Muscle of leg (tissue), 16 donors: Measurements from ENCODE around the gene SSBP3. TPM values are rescaled to one million over a fixed set of nuclear protein-coding genes. Genes with fewer than 3 reads are reported as not detected.
"Not testable (repeated sequence)": the region's sequence is repeated elsewhere in the genome, so short reads cannot be mapped to it uniquely, and the experiment has no call there.

ENCODE experiments used
- DNase-seq: peaks from one replicate; pipeline ENCODE4 v3.0.0; 2013
- H3K27ac ChIP-seq: one replicate; pipeline ENCODE4 v1.5.1; 2013; ENCODE audit warnings: mild to moderate bottlenecking, low read length, control low read depth
- H3K27me3 ChIP-seq: one replicate; pipeline ENCODE4 v1.6.1; 2013; ENCODE audit warnings: low read length; ENCODE audit not compliant: control insufficient read depth, insufficient read depth
- H3K36me3 ChIP-seq: one replicate; pipeline ENCODE4 v1.6.1; 2013; ENCODE audit warnings: low read length; ENCODE audit not compliant: control insufficient read depth, insufficient read depth
- H3K4me1 ChIP-seq: one replicate; pipeline ENCODE4 v1.6.1; 2013; ENCODE audit warnings: low read length; ENCODE audit not compliant: control insufficient read depth, insufficient read depth
- H3K4me3 ChIP-seq: one replicate; pipeline ENCODE4 v1.5.1; 2013; ENCODE audit warnings: low read length, control low read depth
- H3K9me3 ChIP-seq: replicated peaks from 2 replicates; pipeline ENCODE4 v1.6.1; 2013; ENCODE audit warnings: low read depth, low read length; ENCODE audit not compliant: control insufficient read depth
- WGBS: methylation state at CpG from one replicate; pipeline ENCODE4 v1.1.5; 2013; ENCODE audit warnings: missing lambda C conversion rate; ENCODE audit not compliant: insufficient coverage; 5-methylcytosine and 5-hydroxymethylcytosine counted together
- long read RNA-seq, 11 donors: transcript quantifications; one replicate each; lab custom pipeline, GENCODE V29; 2026
- polyA plus RNA-seq, 8 donors: library from polyadenylated mRNA; unstranded; fragments of 120-200 nt; gene quantifications; one replicate each; pipeline versions ENCODE4 v1.2.1 to v1.2.3, GENCODE V29; 2013; ENCODE audit warnings: inconsistent platforms in 1 of 8, low replicate concordance in 1 of 8; ENCODE audit not compliant: insufficient read length in 8 of 8, insufficient read depth in 1 of 8
- total RNA-seq: library from RNA; stranded (reverse); fragments of 120-200 nt; gene quantifications from one replicate; pipeline ENCODE4 v1.2.4, GENCODE V29; 2013

SSBP3 gene
- 14.9 TPM for total RNA-seq
- 10 to 100 TPM; 47.0 to 63.8 (median 54.4) TPM for polyA plus RNA-seq
- long read RNA-seq, donor 1, partial matches to known transcripts: 0 of 3 reads
- long read RNA-seq, donor 1, other reads (novel, unspliced or antisense): 0 of 3 reads
- long read RNA-seq, donor 2, partial matches to known transcripts: 0 of 2 reads
- long read RNA-seq, donor 2, other reads (novel, unspliced or antisense): 0 of 2 reads
- long read RNA-seq, donor 3, transcript SSBP3-203 (17 exons, 1,578 nt): major isoform, 14 of 16 reads
- long read RNA-seq, donor 3, partial matches to known transcripts: 0 of 16 reads
- long read RNA-seq, donor 3, other reads (novel, unspliced or antisense): 0 of 16 reads
- long read RNA-seq, donor 4, partial matches to known transcripts: 0 of 4 reads
- long read RNA-seq, donor 4, other reads (novel, unspliced or antisense): 0 of 4 reads
- long read RNA-seq, donor 5, transcript SSBP3-203 (17 exons, 1,578 nt): major isoform, 10 of 13 reads
- long read RNA-seq, donor 5, partial matches to known transcripts: 0 of 13 reads
- long read RNA-seq, donor 5, other reads (novel, unspliced or antisense): 0 of 13 reads
- long read RNA-seq, donor 6, transcript SSBP3-203 (17 exons, 1,578 nt): major isoform, 9 of 10 reads
- long read RNA-seq, donor 6, partial matches to known transcripts: 0 of 10 reads
- long read RNA-seq, donor 6, other reads (novel, unspliced or antisense): 0 of 10 reads
- long read RNA-seq, donor 7, partial matches to known transcripts: 0 of 4 reads
- long read RNA-seq, donor 7, other reads (novel, unspliced or antisense): 0 of 4 reads
- long read RNA-seq, donor 8, partial matches to known transcripts: 0 of 1 reads
- long read RNA-seq, donor 8, other reads (novel, unspliced or antisense): 0 of 1 reads
- long read RNA-seq, donor 9, transcript SSBP3-203 (17 exons, 1,578 nt): major isoform, 7 of 9 reads
- long read RNA-seq, donor 9, partial matches to known transcripts: 0 of 9 reads
- long read RNA-seq, donor 9, other reads (novel, unspliced or antisense): 0 of 9 reads
- long read RNA-seq, donor 10, partial matches to known transcripts: 0 of 5 reads
- long read RNA-seq, donor 10, other reads (novel, unspliced or antisense): 0 of 5 reads
- long read RNA-seq, donor 11, partial matches to known transcripts: 0 of 5 reads
- long read RNA-seq, donor 11, other reads (novel, unspliced or antisense): 0 of 5 reads

DNA sequence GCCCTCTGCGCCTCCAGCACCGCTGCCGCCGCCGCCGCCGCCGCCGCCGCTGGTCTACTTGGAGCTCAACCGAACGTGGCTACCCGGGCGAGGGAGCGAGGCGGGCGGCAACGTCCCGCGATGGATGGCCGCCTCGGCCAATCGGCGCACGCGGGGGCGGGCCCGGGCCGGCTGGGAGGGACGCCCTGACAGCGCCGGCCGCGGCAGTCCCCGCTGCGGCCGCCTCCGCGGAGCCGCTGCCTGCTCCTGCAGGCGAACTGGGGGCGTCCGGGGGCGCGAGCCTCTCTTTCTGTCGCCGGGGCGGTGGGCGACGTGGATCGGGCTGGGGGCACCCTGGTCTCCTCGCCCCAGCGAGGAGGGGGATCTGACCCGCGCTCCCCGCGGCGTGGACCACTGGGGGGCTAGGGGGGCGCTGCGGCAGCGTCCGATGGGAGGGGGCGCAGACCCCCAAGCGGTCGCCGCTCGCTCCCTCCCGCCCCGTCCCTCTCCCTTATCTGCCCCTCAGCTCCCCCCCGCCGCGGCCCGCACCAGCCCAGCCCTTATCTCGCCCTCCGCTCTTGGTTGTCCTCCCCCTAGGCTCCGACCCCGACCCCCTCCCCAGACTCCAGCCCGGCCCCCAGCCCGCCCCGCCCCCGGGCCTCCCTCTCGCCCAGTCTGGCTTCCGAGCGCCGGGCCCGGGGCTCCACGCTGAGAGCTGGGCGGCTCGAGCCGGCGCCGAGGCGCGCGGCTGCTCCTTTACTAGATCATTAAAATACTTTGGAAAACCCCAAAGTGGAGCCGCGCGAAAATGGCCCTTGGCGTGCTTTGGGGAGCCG is at the start of gene SSBP3:
Gene SSBP3, minus strand, starts transcription at position 56 of the 815 bp plus-strand sequence.
- peak; percentile 98 for DNase-seq
- peaks cover 26% of the 10 kb centered on the region for H3K36me3 ChIP-seq
- no peaks in the 10 kb centered on the region for H3K9me3 ChIP-seq
- peak within 1 kb of the TSS; percentile 98 for H3K27ac ChIP-seq
- H3K27me3 ChIP-seq: no peaks in the 10 kb centered on the region
- peak within 1 kb of the TSS; percentile 75 for H3K4me3 ChIP-seq
- WGBS: under 1% methylated on average over 67 of the region's 100 CpGs
- peaks cover 51% of the 10 kb centered on the region for H3K4me1 ChIP-seq

DNA sequence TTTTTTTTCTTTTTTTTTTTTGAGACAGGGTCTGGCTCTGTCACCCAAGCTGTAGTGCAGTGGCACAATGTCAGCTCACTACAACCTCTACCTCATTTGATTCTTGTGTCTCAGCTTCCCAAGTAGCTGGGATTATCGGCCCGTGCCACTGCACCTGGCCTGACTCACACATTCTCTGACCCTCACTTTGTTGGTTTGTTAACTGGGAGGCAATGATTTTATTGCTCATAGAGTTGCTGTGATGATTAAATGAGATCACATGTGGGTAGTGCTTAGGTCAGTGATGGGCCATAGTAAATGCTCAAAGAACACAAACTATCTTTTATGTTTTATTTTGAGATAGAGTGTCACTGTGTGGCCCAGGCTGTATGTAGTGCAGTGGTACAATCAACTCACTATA is 47.3 kb upstream of the SSBP3 start:
- WGBS: no CpG with 5 or more reads among the region's 2 CpGs
- H3K27me3 ChIP-seq: no peaks in the 10 kb centered on the region
- H3K27ac ChIP-seq: no peak overlapping the region
- DNase-seq: no peak
- no peaks in the 10 kb centered on the region for H3K36me3 ChIP-seq
- no peak overlapping the region for H3K4me3 ChIP-seq
- H3K4me1 ChIP-seq: no peaks in the 10 kb centered on the region
- no peaks in the 10 kb centered on the region for H3K9me3 ChIP-seq

DNA sequence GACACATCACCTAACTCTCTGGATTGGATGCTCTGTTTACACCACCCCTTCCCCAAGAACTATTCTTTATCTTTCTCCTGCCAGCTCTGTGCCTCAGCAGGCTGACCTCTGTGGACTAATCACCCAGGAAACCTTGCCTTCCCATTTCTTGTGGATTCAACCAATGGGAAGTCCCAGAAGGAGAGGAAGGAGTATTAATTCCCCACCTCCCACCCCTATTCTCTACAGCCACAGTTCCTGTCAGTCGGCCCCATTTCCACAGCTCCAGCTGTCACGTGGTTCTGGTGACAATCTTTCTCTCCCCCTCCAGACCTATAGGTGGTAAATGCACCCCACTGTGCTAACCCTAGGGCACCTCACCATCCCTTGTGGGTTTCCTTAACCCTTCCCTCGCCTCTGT is 46.8 kb upstream of the SSBP3 start:
- no peak for DNase-seq
- Histone ChIP-seq H3K27me3 (no peaks in the 10 kb centered on the region), H3K4me1 (no peaks in the 10 kb centered on the region), H3K27ac (no peak overlapping the region), H3K4me3 (no peak overlapping the region), H3K9me3 (no peaks in the 10 kb centered on the region), H3K36me3 (no peaks in the 10 kb centered on the region)
- 55% methylated on average over 3 of the region's 3 CpGs for WGBS

DNA sequence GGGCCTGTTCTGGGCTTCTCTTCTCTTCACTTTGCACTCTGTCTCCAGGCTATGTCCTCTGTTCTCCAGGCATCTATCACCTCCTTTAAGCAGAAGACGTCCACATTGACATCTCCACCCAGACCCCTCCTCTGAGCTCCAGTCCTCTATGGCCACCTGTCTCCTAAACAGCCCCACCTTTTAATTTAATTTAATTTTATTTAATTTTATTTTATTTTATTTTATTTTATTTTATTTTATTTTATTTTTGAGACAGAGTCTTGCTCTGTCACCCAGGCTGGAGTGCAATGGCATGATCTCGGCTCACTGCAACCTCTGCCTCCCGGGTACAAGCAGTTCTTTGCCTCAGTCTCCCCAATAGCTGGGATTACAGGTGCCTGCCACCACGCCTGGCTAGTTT is 43.2 kb upstream of the SSBP3 start:
- H3K4me3 ChIP-seq, H3K27ac ChIP-seq, H3K9me3 ChIP-seq, H3K36me3 ChIP-seq, H3K27me3 ChIP-seq, DNase-seq, H3K4me1 ChIP-seq: not testable (repeated sequence)
- WGBS: 92% methylated on average over 2 of the region's 4 CpGs

DNA sequence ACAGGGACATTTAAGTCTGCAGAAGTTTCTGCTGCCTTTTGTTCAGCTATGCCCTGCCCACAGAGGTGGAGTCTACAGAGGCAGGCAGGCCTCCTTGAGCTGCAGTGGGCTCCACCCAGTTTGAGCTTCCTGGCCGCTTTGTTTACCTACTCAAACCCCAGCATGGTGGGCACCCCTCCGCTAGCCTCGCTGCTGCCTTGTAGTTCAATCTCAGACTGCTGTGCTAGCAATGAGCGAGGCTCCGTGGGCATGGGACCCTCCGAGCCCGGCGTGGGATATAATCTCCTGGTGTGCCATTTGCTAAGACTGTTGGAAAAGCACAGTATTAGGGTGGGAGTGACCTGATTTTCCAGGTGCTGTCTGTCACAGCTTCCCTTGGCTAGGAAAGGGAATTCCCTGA is 42.6 kb upstream of the SSBP3 start:
- H3K4me3 ChIP-seq, H3K27me3 ChIP-seq, H3K27ac ChIP-seq, H3K4me1 ChIP-seq, H3K9me3 ChIP-seq, H3K36me3 ChIP-seq, DNase-seq: not testable (repeated sequence)
- 89% methylated on average over 8 of the region's 8 CpGs for WGBS

DNA sequence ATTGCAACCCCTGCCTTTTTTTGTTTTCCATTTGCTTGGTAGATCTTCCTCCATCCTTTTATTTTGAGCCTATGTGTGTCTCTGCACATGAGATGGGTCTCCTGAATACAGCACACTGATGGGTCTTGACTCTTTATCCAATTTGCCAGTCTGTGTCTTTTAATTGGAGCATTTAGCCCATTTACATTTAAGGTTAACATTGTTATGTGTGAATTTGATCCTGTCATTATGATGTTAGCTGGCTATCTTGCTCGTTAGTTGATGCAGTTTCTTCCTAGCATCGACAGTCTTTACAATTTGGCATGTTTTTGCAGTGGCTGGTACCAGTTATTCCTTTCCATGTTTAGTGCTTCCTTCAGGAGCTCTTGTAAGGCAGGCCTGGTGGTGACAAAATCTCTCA is 40.9 kb upstream of the SSBP3 start:
- no CpG with 5 or more reads among the region's 2 CpGs for WGBS
- not testable (repeated sequence) for H3K36me3 ChIP-seq, H3K9me3 ChIP-seq

DNA sequence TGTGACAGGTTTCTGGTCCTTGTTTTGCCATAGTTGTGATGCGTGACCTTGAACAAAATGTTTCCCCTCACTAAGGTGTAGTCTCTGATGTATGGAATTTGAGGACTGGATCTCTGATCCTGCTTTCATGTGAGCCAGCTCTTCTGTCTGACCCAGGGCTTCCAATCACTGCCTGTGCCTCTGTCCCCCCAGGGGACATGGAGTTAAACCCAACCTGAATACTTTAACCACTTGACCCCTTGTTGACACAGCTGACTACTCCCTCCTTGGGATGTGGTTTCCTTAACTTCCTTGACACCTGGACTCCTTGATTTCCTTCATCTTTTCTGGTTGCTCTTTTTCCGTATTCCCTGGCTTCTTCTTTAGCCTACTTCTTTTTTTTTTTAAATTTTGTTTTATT is 36.0 kb upstream of the SSBP3 start:
- Histone ChIP-seq H3K4me1 (no peaks in the 10 kb centered on the region), H3K27me3 (no peaks in the 10 kb centered on the region), H3K9me3 (no peaks in the 10 kb centered on the region), H3K27ac (no peak overlapping the region), H3K4me3 (no peak overlapping the region), H3K36me3 (no peaks in the 10 kb centered on the region)
- WGBS: no CpG with 5 or more reads among the region's 2 CpGs
- no peak for DNase-seq

More for the DNA sequence above, 40.9 kb upstream of the SSBP3 start:
- H3K27me3 ChIP-seq, H3K4me3 ChIP-seq, H3K4me1 ChIP-seq, H3K27ac ChIP-seq, DNase-seq: not testable (repeated sequence)

DNA sequence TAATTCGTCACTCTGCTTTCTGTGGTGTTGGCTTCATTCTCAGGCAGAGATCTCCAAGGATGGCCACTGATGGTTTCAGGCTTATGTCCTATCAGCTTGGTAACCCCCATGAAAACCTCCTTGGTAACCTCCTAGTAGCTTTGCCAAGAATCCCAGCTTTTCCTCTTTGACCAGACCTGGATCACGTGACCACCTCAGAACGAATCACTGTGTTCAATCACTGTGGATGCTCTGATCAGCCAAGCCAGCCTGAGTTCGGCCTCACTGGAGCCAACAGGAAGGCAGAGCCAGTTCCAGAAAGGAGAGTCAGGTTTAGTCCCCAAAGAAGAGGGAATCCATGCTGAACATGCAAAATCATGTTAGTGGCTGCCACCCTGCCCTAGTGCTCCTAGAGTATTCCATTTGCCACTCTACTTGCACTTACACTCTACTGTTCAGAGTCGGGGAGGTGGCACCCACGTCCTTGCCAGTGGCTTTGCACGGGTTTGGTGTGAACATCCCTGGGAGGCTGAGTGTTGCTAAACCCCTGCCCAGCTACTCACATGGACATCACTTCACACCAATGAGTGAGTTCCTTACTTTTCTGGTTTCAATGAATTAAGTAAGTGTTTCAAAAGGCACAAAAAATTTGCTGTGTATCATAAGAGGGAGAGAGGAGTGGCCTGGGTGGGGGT is 33.5 kb upstream of the SSBP3 start:
- Histone ChIP-seq H3K4me1 (no peaks in the 10 kb centered on the region), H3K36me3 (no peaks in the 10 kb centered on the region), H3K4me3 (no peak overlapping the region), H3K27ac (no peak overlapping the region), H3K27me3 (no peaks in the 10 kb centered on the region), H3K9me3 (no peaks in the 10 kb centered on the region)
- no peak for DNase-seq
- 64% methylated on average over 3 of the region's 7 CpGs for WGBS

DNA sequence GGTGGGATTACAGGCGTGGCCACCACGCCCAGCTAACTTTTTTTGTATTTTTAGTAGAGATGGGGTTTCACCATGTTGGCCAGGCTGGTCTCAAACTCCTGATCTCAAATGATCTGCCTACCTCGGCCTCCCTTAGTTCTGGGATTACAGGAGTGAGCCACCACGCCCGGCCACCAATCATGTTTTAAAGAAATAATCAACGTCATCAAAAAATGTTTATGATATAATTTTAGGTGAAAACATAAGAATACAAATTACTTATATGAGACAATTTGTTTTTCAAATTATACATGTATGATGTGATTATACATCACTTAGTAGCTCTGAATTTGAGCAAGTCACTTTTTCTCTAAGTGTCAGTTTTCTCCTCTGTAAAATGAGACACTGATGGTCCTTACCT is 31.6 kb upstream of the SSBP3 start:
- Histone ChIP-seq H3K27ac (no peak overlapping the region), H3K4me3 (no peak overlapping the region), H3K27me3 (no peaks in the 10 kb centered on the region), H3K36me3 (no peaks in the 10 kb centered on the region), H3K9me3 (no peaks in the 10 kb centered on the region), H3K4me1 (no peaks in the 10 kb centered on the region)
- no peak for DNase-seq
- no CpG with 5 or more reads among the region's 6 CpGs for WGBS
